ENCODE measurements around the gene ZNF644. TPM values are rescaled to one million over a fixed set of nuclear protein-coding genes. Genes with fewer than 3 reads are reported as not detected.

Gene ZNF644
- total RNA-seq, 1 donor from 2014 or later: 68.8 TPM

DNA sequence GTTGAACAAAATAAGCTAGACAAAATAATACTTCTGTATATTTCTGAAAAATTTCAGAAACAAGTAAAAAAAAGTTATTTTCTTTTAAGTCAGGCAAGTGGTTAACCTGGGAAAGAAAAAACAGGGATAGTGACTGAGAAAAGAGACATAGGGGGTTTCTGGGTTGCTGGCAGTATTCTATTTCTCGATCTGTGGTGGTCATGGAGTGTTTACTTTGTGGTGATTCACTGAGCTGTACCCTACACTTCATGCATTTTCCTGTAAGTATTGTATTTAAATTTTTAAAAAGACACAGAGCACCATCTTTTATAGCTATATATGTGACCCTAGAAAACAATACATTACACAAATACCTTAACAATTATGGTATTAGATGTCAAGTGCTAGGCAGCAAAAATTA is 58.2 kb downstream of the ZNF644 start:
- DNase-seq (ENCODE audit: low read depth, low spot score): no peak
- peaks cover 18% of the 10 kb centered on the region for H3K36me3 Mint-ChIP-seq (ENCODE audit: low read depth)
- no peak overlapping the region for H3K4me3 Mint-ChIP-seq
- H3K27me3 Mint-ChIP-seq (ENCODE audit: low read depth): no peaks in the 10 kb centered on the region
- no peaks in the 10 kb centered on the region for H3K4me1 Mint-ChIP-seq
- TF ChIP-seq, protein P1, sequence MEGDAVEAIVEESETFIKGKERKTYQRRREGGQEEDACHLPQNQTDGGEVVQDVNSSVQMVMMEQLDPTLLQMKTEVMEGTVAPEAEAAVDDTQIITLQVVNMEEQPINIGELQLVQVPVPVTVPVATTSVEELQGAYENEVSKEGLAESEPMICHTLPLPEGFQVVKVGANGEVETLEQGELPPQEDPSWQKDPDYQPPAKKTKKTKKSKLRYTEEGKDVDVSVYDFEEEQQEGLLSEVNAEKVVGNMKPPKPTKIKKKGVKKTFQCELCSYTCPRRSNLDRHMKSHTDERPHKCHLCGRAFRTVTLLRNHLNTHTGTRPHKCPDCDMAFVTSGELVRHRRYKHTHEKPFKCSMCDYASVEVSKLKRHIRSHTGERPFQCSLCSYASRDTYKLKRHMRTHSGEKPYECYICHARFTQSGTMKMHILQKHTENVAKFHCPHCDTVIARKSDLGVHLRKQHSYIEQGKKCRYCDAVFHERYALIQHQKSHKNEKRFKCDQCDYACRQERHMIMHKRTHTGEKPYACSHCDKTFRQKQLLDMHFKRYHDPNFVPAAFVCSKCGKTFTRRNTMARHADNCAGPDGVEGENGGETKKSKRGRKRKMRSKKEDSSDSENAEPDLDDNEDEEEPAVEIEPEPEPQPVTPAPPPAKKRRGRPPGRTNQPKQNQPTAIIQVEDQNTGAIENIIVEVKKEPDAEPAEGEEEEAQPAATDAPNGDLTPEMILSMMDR (conservative IDR thresholded peaks at IDR 0.05): no peak
- H3K9me3 Mint-ChIP-seq: peaks cover 6% of the 10 kb centered on the region
- H3K27ac Mint-ChIP-seq (ENCODE audit: unreplicated experiment): no peak overlapping the region

DNA sequence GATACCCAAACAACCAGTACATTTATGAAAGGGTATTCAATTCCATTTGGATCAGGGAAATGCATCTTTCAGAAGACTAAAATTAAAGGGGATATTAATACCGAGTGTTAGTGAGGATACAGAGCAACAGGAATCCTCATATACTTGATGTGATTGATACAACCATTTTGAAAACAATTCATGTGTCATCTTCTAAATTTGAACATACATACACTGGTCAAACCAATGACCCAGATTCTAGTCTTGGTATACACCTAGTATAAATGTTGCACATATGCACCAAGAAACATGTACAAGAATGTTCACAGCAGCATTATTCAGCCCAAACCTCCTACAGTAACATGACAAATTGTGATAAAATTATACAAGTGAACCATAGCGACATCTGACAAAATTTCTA is 58.6 kb downstream of the ZNF644 start:
- TF ChIP-seq, protein P1 (conservative IDR thresholded peaks at IDR 0.05): no peak
- no peaks in the 10 kb centered on the region for H3K27me3 Mint-ChIP-seq (ENCODE audit: low read depth)
- H3K4me3 Mint-ChIP-seq: no peak overlapping the region
- H3K4me1 Mint-ChIP-seq: no peaks in the 10 kb centered on the region
- peaks cover 8% of the 10 kb centered on the region for H3K9me3 Mint-ChIP-seq
- no peak for DNase-seq (ENCODE audit: low read depth, low spot score)
- H3K27ac Mint-ChIP-seq (ENCODE audit: unreplicated experiment): no peak overlapping the region
- H3K36me3 Mint-ChIP-seq (ENCODE audit: low read depth): peaks cover 22% of the 10 kb centered on the region

DNA sequence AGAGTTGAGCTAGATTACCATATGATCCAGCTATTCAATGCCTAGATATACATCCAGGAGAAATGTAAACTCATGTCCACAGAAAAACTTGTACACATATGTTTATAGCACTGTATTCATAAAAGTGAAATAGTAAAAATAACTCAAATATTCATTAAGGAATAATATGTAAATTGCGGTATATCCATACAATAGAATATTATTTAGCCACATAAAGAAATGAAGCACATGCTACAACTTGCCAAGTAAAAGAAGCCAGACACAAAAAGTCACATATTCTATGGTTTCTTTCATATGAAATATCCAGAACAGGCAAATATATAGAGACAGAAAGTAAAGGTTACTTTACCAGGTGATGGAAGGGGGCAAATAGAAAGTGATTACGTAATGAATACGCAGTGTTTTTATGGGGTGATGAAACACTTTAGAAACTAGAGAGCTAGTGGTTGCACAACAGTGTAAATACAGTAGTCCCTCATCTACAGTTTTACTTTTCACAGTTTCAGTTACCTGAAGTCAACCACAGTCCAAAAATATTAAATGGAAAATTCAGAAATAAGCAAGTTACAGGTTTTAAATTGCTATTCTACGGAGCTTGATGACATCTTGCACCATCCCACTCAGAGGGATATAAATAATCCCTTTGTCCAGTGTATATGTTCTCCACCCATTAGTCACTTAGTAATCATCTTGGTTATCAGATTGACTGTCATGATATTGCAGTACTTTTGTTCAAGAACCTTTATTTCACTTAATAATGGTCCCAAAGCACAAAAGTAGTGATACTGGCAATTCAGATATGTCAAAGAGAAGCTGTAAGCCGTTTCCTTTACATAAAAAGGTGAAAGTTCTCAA is 62.3 kb downstream of the ZNF644 start:
- Mint-ChIP-seq H3K36me3 (ENCODE audit: low read depth) (peaks cover 50% of the 10 kb centered on the region), H3K27me3 (ENCODE audit: low read depth) (no peaks in the 10 kb centered on the region), H3K4me1 (peaks cover 2% of the 10 kb centered on the region), H3K9me3 (peaks cover 25% of the 10 kb centered on the region), H3K27ac (ENCODE audit: unreplicated experiment) (no peak overlapping the region), H3K4me3 (no peak overlapping the region)
- TF ChIP-seq, protein P1 (conservative IDR thresholded peaks at IDR 0.05): no peak
- no peak for DNase-seq (ENCODE audit: low read depth, low spot score)

DNA sequence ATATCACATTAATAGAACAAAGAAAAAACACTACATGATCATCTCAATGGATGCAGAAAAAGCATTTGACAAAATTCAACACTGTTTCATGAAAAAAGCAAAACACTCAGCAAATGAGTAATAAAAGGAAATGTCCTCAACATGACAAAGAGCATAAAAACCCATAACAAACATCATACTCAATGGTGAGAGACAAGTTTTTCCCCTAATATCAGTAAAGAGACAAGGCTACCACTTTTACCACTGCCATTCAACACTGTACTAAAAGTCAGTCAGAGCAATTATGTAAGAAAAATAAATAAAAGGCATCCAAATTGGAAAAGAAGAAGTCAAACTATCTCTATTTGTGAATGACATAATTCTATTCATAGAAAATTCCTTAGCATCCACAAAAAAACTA is 64.3 kb downstream of the ZNF644 start:
- Mint-ChIP-seq H3K4me1 (peaks cover 6% of the 10 kb centered on the region), H3K9me3 (peaks cover 27% of the 10 kb centered on the region), H3K27me3 (ENCODE audit: low read depth) (no peaks in the 10 kb centered on the region), H3K4me3 (no peak overlapping the region), H3K27ac (ENCODE audit: unreplicated experiment) (no peak overlapping the region), H3K36me3 (ENCODE audit: low read depth) (peaks cover 54% of the 10 kb centered on the region)
- TF ChIP-seq, protein P1 (conservative IDR thresholded peaks at IDR 0.05): no peak
- DNase-seq (ENCODE audit: low read depth, low spot score): no peak

DNA sequence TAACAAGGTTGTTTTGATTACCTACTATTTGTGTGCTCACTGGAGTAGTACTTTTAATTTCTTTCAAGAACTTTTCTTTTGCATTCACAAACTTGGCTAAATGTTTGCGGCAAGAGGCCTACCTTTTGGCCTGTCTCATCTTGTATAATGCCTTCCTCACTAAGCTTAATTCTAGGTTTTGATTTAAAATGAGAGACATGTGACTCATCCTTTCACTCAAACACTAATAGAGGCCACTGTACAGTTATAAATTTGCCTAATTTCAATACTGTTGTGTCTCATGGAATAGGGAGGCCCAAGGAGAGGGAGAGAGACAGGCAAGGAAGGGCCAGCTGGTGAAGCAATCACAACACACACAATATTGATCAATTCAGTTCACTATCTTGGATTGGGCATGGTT is 66.1 kb downstream of the ZNF644 start:
- H3K36me3 Mint-ChIP-seq (ENCODE audit: low read depth): peaks cover 59% of the 10 kb centered on the region
- H3K4me3 Mint-ChIP-seq: no peak overlapping the region
- peaks cover 11% of the 10 kb centered on the region for H3K4me1 Mint-ChIP-seq
- DNase-seq (ENCODE audit: low read depth, low spot score): no peak
- no peaks in the 10 kb centered on the region for H3K27me3 Mint-ChIP-seq (ENCODE audit: low read depth)
- H3K9me3 Mint-ChIP-seq: peaks cover 29% of the 10 kb centered on the region
- H3K27ac Mint-ChIP-seq (ENCODE audit: unreplicated experiment): no peak overlapping the region
- TF ChIP-seq, protein P1 (conservative IDR thresholded peaks at IDR 0.05): no peak
